Measurements from ENCODE around the gene DUSP23. TPM values are rescaled to one million over a fixed set of nuclear protein-coding genes. Genes with fewer than 3 reads are reported as not detected.

Gene DUSP23
- 10 to 100 TPM; 13.0 to 14.1 TPM for total RNA-seq

GRCh38 chr1:159780583-159781582 lies at the start of gene DUSP23:
DUSP23 (plus strand) TSS chr1:159780962; CDS start chr1:159781101, 139 bp downstream.
- H3K27me3 Mint-ChIP-seq (ENCODE audit: low read depth) = no peaks in the 10 kb centered on the region
- H3K36me3 Mint-ChIP-seq (ENCODE audit: low read depth) = no peaks in the 10 kb centered on the region
- CTCF ChIA-PET = interaction anchor here (0.6 to 4.0 kb wide), 10 partner anchors 9 to 227 kb away, joined by 3 to 27 read pairs (median 4); no protein-coding TSS in a partner anchor
- intact Hi-C loops (cut with micrococcal nuclease) = loop anchor here (1.0 to 10.0 kb wide), 9 partner anchors 18 to 646 kb away; partner anchors contain the start of genes SLAMF8 and TAGLN2
- H3K4me3 Mint-ChIP-seq = peak within 1 kb of the TSS; percentile 73
- no peaks in the 10 kb centered on the region for H3K9me3 Mint-ChIP-seq
- no peak within 1 kb of the TSS for H3K27ac Mint-ChIP-seq
- DNase-seq = peak; percentile 96
- peaks cover 7% of the 10 kb centered on the region for H3K4me1 Mint-ChIP-seq (ENCODE audit: low read depth)

GRCh38 chr1:159737238-159737916 lies 43.4 kb upstream of the DUSP23 start:
- no peak overlapping the region for H3K4me3 Mint-ChIP-seq
- DNase-seq = no peak
- no peaks in the 10 kb centered on the region for H3K4me1 Mint-ChIP-seq (ENCODE audit: low read depth)
- intact Hi-C loops (cut with micrococcal nuclease) = no loop called here
- H3K27me3 Mint-ChIP-seq (ENCODE audit: low read depth) = peaks cover 14% of the 10 kb centered on the region
- H3K9me3 Mint-ChIP-seq = no peaks in the 10 kb centered on the region
- no peak overlapping the region for H3K27ac Mint-ChIP-seq
- H3K36me3 Mint-ChIP-seq (ENCODE audit: low read depth) = no peaks in the 10 kb centered on the region
- CTCF ChIA-PET = no interaction called here

- Mint-ChIP-seq H3K4me3 (no peak overlapping the region), H3K27me3 (ENCODE audit: low read depth) (peaks cover 5% of the 10 kb centered on the region), H3K36me3 (ENCODE audit: low read depth) (no peaks in the 10 kb centered on the region), H3K4me1 (ENCODE audit: low read depth) (no peaks in the 10 kb centered on the region), H3K27ac (no peak overlapping the region), H3K9me3 (no peaks in the 10 kb centered on the region)
- intact Hi-C loops (cut with micrococcal nuclease) = no loop called here
- CTCF ChIA-PET = no interaction called here
- DNase-seq = no peak
Observed at GRCh38 chr1:159743651-159744410, 36.9 kb upstream of the DUSP23 start.

- CTCF ChIA-PET = no interaction called here
Observed at GRCh38 chr1:159746666-159747065, 34.1 kb upstream of the DUSP23 start.

GRCh38 chr1:159748370-159748769 lies 32.4 kb upstream of the DUSP23 start:
- Mint-ChIP-seq H3K4me3 (no peak overlapping the region), H3K36me3 (ENCODE audit: low read depth) (no peaks in the 10 kb centered on the region), H3K4me1 (ENCODE audit: low read depth) (no peaks in the 10 kb centered on the region), H3K27ac (no peak overlapping the region), H3K9me3 (no peaks in the 10 kb centered on the region), H3K27me3 (ENCODE audit: low read depth) (no peaks in the 10 kb centered on the region)
- intact Hi-C loops (cut with micrococcal nuclease) = no loop called here
- CTCF ChIA-PET = interaction anchor here (0.5 to 1.1 kb wide), 2 partner anchors 146 to 244 kb away, joined by 3 to 4 read pairs; no protein-coding TSS in a partner anchor
- DNase-seq = no peak

More at GRCh38 chr1:159746666-159747065, 34.1 kb upstream of the DUSP23 start:
- Mint-ChIP-seq H3K27ac (no peak overlapping the region), H3K4me3 (no peak overlapping the region), H3K9me3 (no peaks in the 10 kb centered on the region), H3K4me1 (ENCODE audit: low read depth) (no peaks in the 10 kb centered on the region), H3K27me3 (ENCODE audit: low read depth) (peaks cover 5% of the 10 kb centered on the region), H3K36me3 (ENCODE audit: low read depth) (no peaks in the 10 kb centered on the region)
- DNase-seq = no peak
- intact Hi-C loops (cut with micrococcal nuclease) = no loop called here

- H3K36me3 Mint-ChIP-seq (ENCODE audit: low read depth) = no peaks in the 10 kb centered on the region
- CTCF ChIA-PET = no interaction called here
- H3K4me3 Mint-ChIP-seq = no peak overlapping the region
- H3K9me3 Mint-ChIP-seq = no peaks in the 10 kb centered on the region
- H3K27ac Mint-ChIP-seq = no peak overlapping the region
- intact Hi-C loops (cut with micrococcal nuclease) = no loop called here
- H3K27me3 Mint-ChIP-seq (ENCODE audit: low read depth) = no peaks in the 10 kb centered on the region
- H3K4me1 Mint-ChIP-seq (ENCODE audit: low read depth) = no peaks in the 10 kb centered on the region
- DNase-seq = no peak
Observed at GRCh38 chr1:159749630-159750029, 31.1 kb upstream of the DUSP23 start.

GRCh38 chr1:159750621-159751020 lies 30.1 kb upstream of the DUSP23 start:
- Mint-ChIP-seq H3K4me1 (ENCODE audit: low read depth) (no peaks in the 10 kb centered on the region), H3K27ac (no peak overlapping the region), H3K27me3 (ENCODE audit: low read depth) (no peaks in the 10 kb centered on the region), H3K4me3 (no peak overlapping the region), H3K36me3 (ENCODE audit: low read depth) (no peaks in the 10 kb centered on the region), H3K9me3 (no peaks in the 10 kb centered on the region)
- CTCF ChIA-PET = interaction anchor here (1.6 kb wide), 1 partner anchor 142 kb away, joined by 3 read pairs; no protein-coding TSS in a partner anchor
- DNase-seq = no peak
- intact Hi-C loops (cut with micrococcal nuclease) = no loop called here

GRCh38 chr1:159751031-159751430 lies 29.7 kb upstream of the DUSP23 start:
- H3K27me3 Mint-ChIP-seq (ENCODE audit: low read depth) = no peaks in the 10 kb centered on the region
- intact Hi-C loops (cut with micrococcal nuclease) = no loop called here

GRCh38 chr1:159752135-159752580 lies 28.6 kb upstream of the DUSP23 start:
- Mint-ChIP-seq H3K36me3 (ENCODE audit: low read depth) (no peaks in the 10 kb centered on the region), H3K27me3 (ENCODE audit: low read depth) (no peaks in the 10 kb centered on the region), H3K9me3 (no peaks in the 10 kb centered on the region), H3K27ac (no peak overlapping the region), H3K4me3 (no peak overlapping the region), H3K4me1 (ENCODE audit: low read depth) (no peaks in the 10 kb centered on the region)
- DNase-seq = no peak
- CTCF ChIA-PET = interaction anchor here (0.5 to 1.6 kb wide), 2 partner anchors 9 to 140 kb away, joined by 3 read pairs; no protein-coding TSS in a partner anchor
- intact Hi-C loops (cut with micrococcal nuclease) = no loop called here

More at GRCh38 chr1:159751031-159751430, 29.7 kb upstream of the DUSP23 start:
- CTCF ChIA-PET = interaction anchor here (1.6 kb wide), 1 partner anchor 141 kb away, joined by 3 read pairs; no protein-coding TSS in a partner anchor
- H3K4me1 Mint-ChIP-seq (ENCODE audit: low read depth) = no peaks in the 10 kb centered on the region
- H3K27ac Mint-ChIP-seq = no peak overlapping the region
- no peaks in the 10 kb centered on the region for H3K9me3 Mint-ChIP-seq
- DNase-seq = no peak
- H3K4me3 Mint-ChIP-seq = no peak overlapping the region
- no peaks in the 10 kb centered on the region for H3K36me3 Mint-ChIP-seq (ENCODE audit: low read depth)

GRCh38 chr1:159753386-159753785 lies 27.4 kb upstream of the DUSP23 start:
- no peaks in the 10 kb centered on the region for H3K9me3 Mint-ChIP-seq
- no peaks in the 10 kb centered on the region for H3K36me3 Mint-ChIP-seq (ENCODE audit: low read depth)
- no peak for DNase-seq
- H3K27me3 Mint-ChIP-seq (ENCODE audit: low read depth) = no peaks in the 10 kb centered on the region
- H3K4me1 Mint-ChIP-seq (ENCODE audit: low read depth) = no peaks in the 10 kb centered on the region
- intact Hi-C loops (cut with micrococcal nuclease) = no loop called here
- H3K4me3 Mint-ChIP-seq = no peak overlapping the region
- CTCF ChIA-PET = no interaction called here
- no peak overlapping the region for H3K27ac Mint-ChIP-seq

- Mint-ChIP-seq H3K4me1 (ENCODE audit: low read depth) (no peaks in the 10 kb centered on the region), H3K9me3 (no peaks in the 10 kb centered on the region), H3K27ac (no peak overlapping the region), H3K27me3 (ENCODE audit: low read depth) (no peaks in the 10 kb centered on the region), H3K4me3 (no peak overlapping the region), H3K36me3 (ENCODE audit: low read depth) (no peaks in the 10 kb centered on the region)
- intact Hi-C loops (cut with micrococcal nuclease) = no loop called here
- DNase-seq = no peak
- CTCF ChIA-PET = no interaction called here
Observed at GRCh38 chr1:159755451-159756007, 25.2 kb upstream of the DUSP23 start.

Data from activated naive CD4-positive, alpha-beta T cell treated with anti-CD3 and anti-CD28 coated beads for 36 hours (primary cell).